Esophagus muscularis mucosa (tissue), 4 donors: ENCODE measurements around the gene ZNF280C. TPM values are rescaled to one million over a fixed set of nuclear protein-coding genes. Genes with fewer than 3 reads are reported as not detected.

ENCODE experiments used
- DNase-seq: peaks from one replicate; pipeline ENCODE4 v3.0.0-alpha.2; 2017; ENCODE audit errors: extremely low spot score
- H3K27ac ChIP-seq, 4 donors: fragments of 200-600 bp; sonication (generic); replicated peaks in 1 of 4; 1 replicate in 3 of 4; 2 replicates in 1 of 4; pipeline ENCODE4 v1.5.1; 2016 to 2019; ENCODE audit warnings: mild to moderate bottlenecking in 1 of 4
- H3K27me3 ChIP-seq, 4 donors: fragments of 200-600 bp; sonication (generic); one replicate each; pipeline versions ENCODE4 v1.5.1 to v1.6.0; 2016 to 2019
- H3K36me3 ChIP-seq, 4 donors: fragments of 200-600 bp; sonication (generic); one replicate each; pipeline ENCODE4 v1.5.1; 2016 to 2019
- H3K4me1 ChIP-seq, 4 donors: fragments of 200-600 bp; sonication (generic); one replicate each; pipeline ENCODE4 v1.5.1; 2016 to 2019
- H3K4me3 ChIP-seq, 4 donors: fragments of 200-600 bp; sonication (generic); 1 replicate in 2 of 4; 2 replicates in 2 of 4; pipeline ENCODE4 v1.5.1; 2016 to 2019; ENCODE audit warnings: mild to moderate bottlenecking in 4 of 4, moderate library complexity in 1 of 4
- H3K9me3 ChIP-seq, 4 donors: fragments of 200-600 bp; sonication (generic); 1 replicate in 3 of 4; 2 replicates in 1 of 4; pipeline ENCODE4 v1.5.1; 2016 to 2019
- CTCF ChIP-seq, 3 experiments: fragments of 200-600 bp in 2 of 3; fragments of 450-650 bp in 1 of 3; sonication (generic) in 2 of 3; IDR thresholded peaks; one replicate each; pipeline ENCODE4 v1.5.1; 2017 to 2019; ENCODE audit warnings: antibody characterized with exemption in 3 of 3, mild to moderate bottlenecking in 2 of 3, moderate library complexity in 1 of 3
- EP300 ChIP-seq: sonication (generic); formaldehyde crosslinking; IDR thresholded peaks from one replicate; pipeline ENCODE4 v1.6.1; 2017; ENCODE audit warnings: antibody characterized with exemption
- POLR2A ChIP-seq: fragments of 450-650 bp; IDR thresholded peaks from one replicate; pipeline ENCODE4 v1.6.1; 2017; ENCODE audit warnings: antibody characterized with exemption, moderate library complexity, mild to moderate bottlenecking, low read depth
- POLR2AphosphoS5 ChIP-seq, 2 donors: sonication (generic); formaldehyde crosslinking; IDR thresholded peaks; one replicate each; pipeline ENCODE4 v1.6.1; 2017; ENCODE audit warnings: antibody characterized with exemption in 2 of 2
- WGBS: methylation state at CpG from one replicate; pipeline ENCODE4 v1.1.5; 2018; 5-methylcytosine and 5-hydroxymethylcytosine counted together
- intact Hi-C: fragments of 100-400 bp; cut with DNase I; formaldehyde crosslinking; loops from one replicate; pipeline ENCODE4 v1.15.1; 2023
- total RNA-seq, 4 donors: library from RNA; depleted of rRNA; stranded (reverse); fragments of >200 nt; gene quantifications; one replicate each; pipeline versions ENCODE4 v1.1.0 to v1.2.1, GENCODE V29; 2016

Gene ZNF280C
- total RNA-seq, 4 donors from 2014 or later = 2.5 to 4.1 (median 3.4) TPM

- intact Hi-C loops = no loop called here
- Histone ChIP-seq H3K4me3 (no peak overlapping the region), H3K27me3 (no peaks in the 10 kb centered on the region), H3K36me3 (peaks cover 0 to 30% (median 11%) of the 10 kb centered on the region in 4 donors), H3K4me1 (no peaks in the 10 kb centered on the region), H3K27ac (no peak overlapping the region), H3K9me3 (no peaks in the 10 kb centered on the region)
- TF ChIP-seq POLR2A (no peak), EP300 (no peak), CTCF (IDR thresholded peaks at IDR 0.05) (no peak), POLR2AphosphoS5 (IDR thresholded peaks at IDR 0.05) (no peak)
- 67% methylated on average over 4 of the region's 4 CpGs for WGBS
- DNase-seq = no peak
Measured at GRCh38 chrX:130211415-130212186, 57.1 kb downstream of the ZNF280C start.

- H3K4me3 ChIP-seq = no peak overlapping the region
- no peak overlapping the region for H3K27ac ChIP-seq
- no peaks in the 10 kb centered on the region for H3K4me1 ChIP-seq
- WGBS = 64% methylated on average over 1 of the region's 1 CpG
- no peak for DNase-seq
- peaks cover 0 to 8% (median 0%) of the 10 kb centered on the region in 4 donors for H3K36me3 ChIP-seq
- H3K9me3 ChIP-seq = no peaks in the 10 kb centered on the region
- no peak for TF ChIP-seq CTCF (IDR thresholded peaks at IDR 0.05)
- TF ChIP-seq POLR2AphosphoS5 (IDR thresholded peaks at IDR 0.05) = no peak
- intact Hi-C loops = no loop called here
- H3K27me3 ChIP-seq = no peaks in the 10 kb centered on the region
Measured at GRCh38 chrX:130204647-130205046, 64.1 kb downstream of the ZNF280C start.

GRCh38 chrX:130197464-130197863 is 71.2 kb downstream of the ZNF280C start:
- no peaks in the 10 kb centered on the region for H3K4me1 ChIP-seq
- no peak for TF ChIP-seq EP300
- no peak for TF ChIP-seq CTCF (IDR thresholded peaks at IDR 0.05)
- no peak for TF ChIP-seq POLR2AphosphoS5 (IDR thresholded peaks at IDR 0.05)
- TF ChIP-seq POLR2A = no peak
- no peak overlapping the region for H3K4me3 ChIP-seq
- intact Hi-C loops = loop anchor here (10.0 kb wide), 1 partner anchor 593 kb away; no protein-coding TSS in a partner anchor
- H3K27ac ChIP-seq = no peak overlapping the region
- no peak for DNase-seq
- H3K9me3 ChIP-seq = no peaks in the 10 kb centered on the region
- no peaks in the 10 kb centered on the region for H3K36me3 ChIP-seq
- H3K27me3 ChIP-seq = no peaks in the 10 kb centered on the region
- 79% methylated on average over 5 of the region's 5 CpGs for WGBS

DNA sequence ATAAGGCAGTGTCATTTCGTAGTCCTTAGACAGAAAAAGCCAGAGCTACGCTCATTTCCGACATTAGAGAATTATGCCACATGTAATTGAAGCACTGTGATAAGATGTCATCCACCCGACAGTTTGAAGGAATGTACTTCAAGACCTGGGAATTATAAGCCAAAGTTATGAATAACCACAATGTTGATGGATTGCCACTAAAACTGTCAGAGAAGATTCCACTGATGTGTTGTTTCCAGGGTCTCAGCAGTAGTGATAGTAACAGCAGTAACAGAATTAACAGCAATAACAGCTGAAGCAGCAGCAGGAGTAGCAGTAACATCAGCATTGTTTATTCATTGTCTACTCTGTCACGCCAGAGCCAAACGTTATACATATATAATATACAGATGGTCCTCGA is 72.2 kb downstream of the ZNF280C start:
- intact Hi-C loops = loop anchor here (10.0 kb wide), 1 partner anchor 592 kb away; no protein-coding TSS in a partner anchor
- WGBS = 65% methylated on average over 7 of the region's 7 CpGs
- Histone ChIP-seq H3K27ac (no peak overlapping the region), H3K4me3 (no peak overlapping the region), H3K4me1 (no peaks in the 10 kb centered on the region), H3K27me3 (no peaks in the 10 kb centered on the region), H3K36me3 (no peaks in the 10 kb centered on the region), H3K9me3 (no peaks in the 10 kb centered on the region)
- no peak for TF ChIP-seq POLR2A
- no peak for TF ChIP-seq CTCF (IDR thresholded peaks at IDR 0.05)
- TF ChIP-seq POLR2AphosphoS5 (IDR thresholded peaks at IDR 0.05) = no peak
- TF ChIP-seq EP300 = no peak
- DNase-seq = no peak

- intact Hi-C loops = loop anchor here (5.0 to 10.0 kb wide), 2 partner anchors 68 to 586 kb away; no protein-coding TSS in a partner anchor
- H3K9me3 ChIP-seq = no peaks in the 10 kb centered on the region
- WGBS = 89% methylated on average over 4 of the region's 4 CpGs
- no peaks in the 10 kb centered on the region for H3K36me3 ChIP-seq
- DNase-seq = no peak
- TF ChIP-seq POLR2A (no peak), POLR2AphosphoS5 (IDR thresholded peaks at IDR 0.05) (no peak), EP300 (no peak), CTCF (IDR thresholded peaks at IDR 0.05) (no peak)
- H3K4me3 ChIP-seq = no peak overlapping the region
- H3K27me3 ChIP-seq = no peaks in the 10 kb centered on the region
- H3K4me1 ChIP-seq = no peaks in the 10 kb centered on the region
- H3K27ac ChIP-seq = no peak overlapping the region
Measured at GRCh38 chrX:130190801-130191200, 77.9 kb downstream of the ZNF280C start.
